ENCODE results near the gene LNPEP.

Gene LNPEP

GRCh38 chr5:96968614-96969013 is 32.7 kb downstream of the LNPEP start:
- DNase-seq (ENCODE audit: low read depth), result no peak
- H3K4me3 ChIP-seq (ENCODE audit: low read length), result no peak overlapping the region
- TF ChIP-seq, protein P1, sequence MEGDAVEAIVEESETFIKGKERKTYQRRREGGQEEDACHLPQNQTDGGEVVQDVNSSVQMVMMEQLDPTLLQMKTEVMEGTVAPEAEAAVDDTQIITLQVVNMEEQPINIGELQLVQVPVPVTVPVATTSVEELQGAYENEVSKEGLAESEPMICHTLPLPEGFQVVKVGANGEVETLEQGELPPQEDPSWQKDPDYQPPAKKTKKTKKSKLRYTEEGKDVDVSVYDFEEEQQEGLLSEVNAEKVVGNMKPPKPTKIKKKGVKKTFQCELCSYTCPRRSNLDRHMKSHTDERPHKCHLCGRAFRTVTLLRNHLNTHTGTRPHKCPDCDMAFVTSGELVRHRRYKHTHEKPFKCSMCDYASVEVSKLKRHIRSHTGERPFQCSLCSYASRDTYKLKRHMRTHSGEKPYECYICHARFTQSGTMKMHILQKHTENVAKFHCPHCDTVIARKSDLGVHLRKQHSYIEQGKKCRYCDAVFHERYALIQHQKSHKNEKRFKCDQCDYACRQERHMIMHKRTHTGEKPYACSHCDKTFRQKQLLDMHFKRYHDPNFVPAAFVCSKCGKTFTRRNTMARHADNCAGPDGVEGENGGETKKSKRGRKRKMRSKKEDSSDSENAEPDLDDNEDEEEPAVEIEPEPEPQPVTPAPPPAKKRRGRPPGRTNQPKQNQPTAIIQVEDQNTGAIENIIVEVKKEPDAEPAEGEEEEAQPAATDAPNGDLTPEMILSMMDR (conservative IDR thresholded peaks at IDR 0.05; ENCODE audit: low read length), result no peak

DNA sequence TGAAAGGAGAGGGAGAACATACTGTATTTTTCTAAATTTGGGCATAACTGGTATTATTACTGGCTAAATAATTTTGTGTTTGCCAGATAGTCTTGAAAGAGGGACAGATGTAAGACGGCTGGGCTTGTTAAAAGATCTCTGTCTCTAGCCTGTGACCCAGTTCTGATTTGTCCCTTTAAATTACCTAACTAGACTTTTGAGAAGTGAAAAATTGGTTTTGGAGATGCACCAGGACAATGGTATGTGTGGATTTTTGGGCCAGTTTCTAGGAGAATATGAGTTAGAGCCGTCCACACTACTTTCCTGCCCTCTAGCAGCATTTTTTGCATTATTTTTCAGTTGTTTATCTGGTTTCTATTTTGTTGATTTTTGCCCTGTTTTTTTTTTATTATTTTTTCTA is 33.5 kb downstream of the LNPEP start:
- TF ChIP-seq, protein P1 (conservative IDR thresholded peaks at IDR 0.05; ENCODE audit: low read length), result no peak
- no peak overlapping the region for H3K4me3 ChIP-seq (ENCODE audit: low read length)
- peak; percentile 51 for DNase-seq (ENCODE audit: low read depth)

DNA sequence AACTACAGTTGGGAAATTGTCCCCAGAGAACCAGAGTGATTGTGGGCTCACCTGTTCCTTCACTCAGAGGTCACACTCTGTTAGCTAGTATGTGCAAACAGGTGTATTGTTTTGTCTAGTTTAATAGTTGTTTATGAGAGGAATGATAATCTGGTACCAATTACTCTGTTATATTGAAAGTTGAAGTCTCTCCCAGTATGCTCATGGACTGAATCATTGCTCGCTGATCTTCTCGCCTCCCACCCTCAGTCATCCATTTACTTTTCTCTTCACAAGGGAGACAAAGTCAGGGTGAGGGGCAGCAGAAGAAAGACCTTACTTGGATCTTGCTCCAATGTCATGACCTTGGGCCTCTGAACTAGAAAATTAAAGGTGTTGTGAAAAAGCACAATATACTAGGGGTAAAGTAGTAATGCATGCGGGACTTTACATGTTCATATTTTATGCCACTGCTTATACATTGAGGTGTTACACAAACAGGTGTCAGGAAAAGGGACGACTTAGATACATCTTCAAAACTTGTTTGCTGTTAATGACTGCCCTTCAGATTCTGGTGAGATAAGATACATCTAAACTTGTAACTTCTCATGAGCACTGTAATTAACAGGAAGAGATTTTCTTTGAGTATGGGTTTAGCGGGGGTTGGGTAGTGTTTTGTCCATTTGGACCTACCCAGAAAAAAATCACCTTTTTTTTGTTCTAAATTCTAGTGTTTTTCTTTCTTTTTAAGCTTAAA is 36.9 kb downstream of the LNPEP start:
- no peak for DNase-seq (ENCODE audit: low read depth)
- TF ChIP-seq, protein P1 (conservative IDR thresholded peaks at IDR 0.05; ENCODE audit: low read length), result no peak
- H3K4me3 ChIP-seq (ENCODE audit: low read length), result no peak overlapping the region

DNA sequence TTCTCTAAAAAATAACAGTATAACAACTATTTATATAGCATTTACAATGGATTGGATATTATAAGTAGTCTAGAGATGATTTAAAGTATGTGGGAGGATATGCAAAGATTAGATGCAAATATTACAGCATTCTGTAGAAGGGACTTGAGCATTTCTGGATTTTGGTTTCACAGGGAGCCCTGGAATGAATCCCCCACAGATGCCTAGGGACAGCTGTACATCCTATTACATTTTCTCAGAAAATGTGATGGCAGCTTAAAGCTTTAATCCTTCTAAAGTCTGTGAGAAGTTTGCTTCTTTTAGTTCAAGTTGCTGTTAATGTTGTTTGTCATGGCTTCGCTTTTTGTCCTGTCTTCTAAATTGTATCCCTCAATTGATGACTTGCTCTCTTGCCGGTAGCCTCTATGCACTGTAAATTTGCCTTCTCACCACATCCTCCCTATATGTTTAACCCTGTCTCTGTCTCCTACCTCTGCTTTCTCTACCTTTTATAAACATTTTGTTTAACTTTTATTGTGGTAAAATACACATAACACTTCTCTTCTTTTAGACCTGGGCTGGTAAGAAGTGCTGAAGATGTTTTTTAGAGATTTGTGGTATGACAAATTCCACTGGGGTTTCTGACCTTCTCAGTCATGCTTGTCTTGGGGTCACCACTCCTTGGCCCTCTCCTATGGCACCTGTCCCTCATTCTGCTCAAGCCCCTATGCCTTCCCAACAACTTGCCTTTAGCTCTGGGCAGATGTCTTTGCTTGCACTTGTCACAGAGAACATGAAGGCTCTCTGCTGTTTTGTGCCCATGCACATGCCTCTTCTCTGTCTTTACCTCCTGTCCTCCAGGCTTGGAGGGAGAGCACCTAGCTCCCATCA is 37.9 kb downstream of the LNPEP start:
- DNase-seq (ENCODE audit: low read depth), result no peak
- no peak overlapping the region for H3K4me3 ChIP-seq (ENCODE audit: low read length)
- TF ChIP-seq, protein P1 (conservative IDR thresholded peaks at IDR 0.05; ENCODE audit: low read length), result no peak

DNA sequence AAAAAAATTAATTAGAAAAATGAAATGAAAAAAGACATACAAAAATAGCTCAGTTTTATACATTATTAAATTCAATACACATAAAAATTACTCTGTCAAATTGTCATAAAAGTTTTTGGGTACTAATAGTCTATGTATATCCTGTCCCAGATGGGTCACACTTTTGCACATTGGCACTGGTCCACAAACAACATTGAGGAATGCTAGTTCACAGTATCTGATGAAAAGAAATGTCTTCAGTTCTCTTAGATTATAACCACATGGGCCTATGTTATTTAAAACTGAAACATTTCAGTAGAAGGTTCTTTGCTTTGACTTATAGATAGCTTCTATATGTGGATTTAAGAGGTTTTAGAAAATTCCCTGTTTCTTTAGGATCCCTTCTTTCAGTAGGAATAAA is 39.8 kb downstream of the LNPEP start:
- H3K4me3 ChIP-seq (ENCODE audit: low read length), result no peak overlapping the region
- peak; percentile 23 for DNase-seq (ENCODE audit: low read depth)
- TF ChIP-seq, protein P1 (conservative IDR thresholded peaks at IDR 0.05; ENCODE audit: low read length), result no peak

GRCh38 chr5:96977228-96977627 is 41.3 kb downstream of the LNPEP start:
- no peak overlapping the region for H3K4me3 ChIP-seq (ENCODE audit: low read length)
- TF ChIP-seq, protein P1 (conservative IDR thresholded peaks at IDR 0.05; ENCODE audit: low read length), result no peak
- DNase-seq (ENCODE audit: low read depth), result peak; percentile 23

All from AG10803 (cell line).